Lung (tissue), 12 donors: ENCODE data around the gene ATOX1. TPM values are rescaled to one million over a fixed set of nuclear protein-coding genes. Genes with fewer than 3 reads are reported as not detected.

Source experiments
- ATAC-seq: fragments of 200-7000 bp; cut with Tn5 transposase; one replicate; pipeline ENCODE4 v1.9.1; 2020; ENCODE audit warnings: moderate number of reproducible peaks; ENCODE audit not compliant: insufficient read depth, low FRiP score
- DNase-seq, 3 donors: peaks; one replicate each; pipeline ENCODE4 v3.0.0-alpha.2; 2013 to 2017
- H3K27ac ChIP-seq, 2 donors: one replicate each; pipeline ENCODE4 v1.5.1; 2013; ENCODE audit warnings: mild to moderate bottlenecking in 2 of 2, moderate library complexity in 2 of 2, control low read depth in 1 of 2, inconsistent platforms in 1 of 2, low read depth in 1 of 2, low read length in 1 of 2
- H3K27me3 ChIP-seq, 3 donors: one replicate each; pipeline ENCODE4 v1.5.1; 2013; ENCODE audit warnings: low read length in 2 of 3; ENCODE audit not compliant: control insufficient read depth in 3 of 3, insufficient read depth in 3 of 3
- H3K36me3 ChIP-seq, 4 donors: one replicate each; pipeline ENCODE4 v1.5.1; 2013; ENCODE audit warnings: low read length in 4 of 4, mild to moderate bottlenecking in 1 of 4, moderate library complexity in 1 of 4; ENCODE audit not compliant: control insufficient read depth in 4 of 4, insufficient read depth in 4 of 4
- H3K4me1 ChIP-seq, 5 donors: one replicate each; pipeline ENCODE4 v1.5.1; 2013; ENCODE audit warnings: low read length in 5 of 5, mild to moderate bottlenecking in 2 of 5, moderate library complexity in 1 of 5; ENCODE audit not compliant: control insufficient read depth in 5 of 5, insufficient read depth in 5 of 5
- H3K4me3 ChIP-seq: one replicate; pipeline ENCODE4 v1.5.1; 2013; ENCODE audit warnings: mild to moderate bottlenecking, control low read depth, moderate library complexity
- H3K9ac ChIP-seq, 2 donors: one replicate each; pipeline ENCODE4 v1.5.1; 2013; ENCODE audit warnings: low read length in 2 of 2, control low read depth in 1 of 2; ENCODE audit not compliant: insufficient read depth in 1 of 2
- H3K9me3 ChIP-seq, 4 donors: one replicate each; pipeline ENCODE4 v1.5.1; 2013; ENCODE audit warnings: low read length in 3 of 4, mild to moderate bottlenecking in 1 of 4, moderate library complexity in 1 of 4; ENCODE audit not compliant: control insufficient read depth in 4 of 4, insufficient read depth in 3 of 4
- WGBS, 2 donors: extraction: QIAGEN DNeasy Blood & Tissue Kit; methylation state at CpG; one replicate each; pipeline ENCODE4 v1.1.7; 2013; 5-methylcytosine and 5-hydroxymethylcytosine counted together
- polyA plus RNA-seq, 2 donors: library from polyadenylated mRNA; stranded (reverse); fragments of 200-250 nt; gene quantifications; one replicate each; pipeline ENCODE4 v1.2.1, GENCODE V29; 2013
- total RNA-seq, 2 donors: library from RNA; depleted of rRNA in 1 of 2; stranded (reverse); fragments of >200 nt in 1 of 2; gene quantifications; one replicate each; pipeline ENCODE4 v1.2.1, GENCODE V29; 2014 to 2021
- TF ChIP-seq, protein P1 (sequence below): IDR thresholded peaks from 2 replicates; pipeline ENCODE4 v1.5.1; 2012; ENCODE audit warnings: mild to moderate bottlenecking; ENCODE audit errors: control extremely low read depth, extremely low read depth
- donor health status: control.
- donor health status: control.
- donor health status: Bipolar disorder and iron deficiency.
- donor health status: healthy.
- donor health status: DM: yes; HTN: yes; CAD: no.

Gene ATOX1
- total and polyA plus RNA-seq, 4 donors = 65.1 to 225 (median 121) TPM

DNA sequence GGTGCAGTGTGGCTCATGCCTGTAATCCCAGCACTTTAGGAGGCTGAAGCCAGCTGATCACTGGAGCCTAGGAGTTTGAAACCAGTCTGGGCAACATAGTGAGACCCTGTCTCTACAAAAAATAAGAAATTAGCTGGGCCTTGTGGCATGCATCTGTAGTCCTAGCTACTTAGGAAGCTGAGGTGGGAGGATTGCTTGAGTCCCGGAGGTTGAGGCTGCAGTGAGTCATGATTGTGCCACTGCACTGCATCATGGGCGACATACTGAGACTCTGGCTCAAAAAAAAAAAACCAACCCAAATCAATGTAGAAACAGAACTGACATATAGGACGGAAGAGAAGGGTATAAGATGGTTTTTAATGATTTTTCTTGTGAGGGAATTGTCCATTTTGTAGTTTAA, 41.0 kb upstream of the ATOX1 start:
- Histone ChIP-seq H3K27ac (no peak overlapping the region), H3K4me3 (no peak overlapping the region), H3K9ac (no peak overlapping the region), H3K36me3 (peaks cover 28 to 62% (median 36%) of the 10 kb centered on the region in 4 donors), H3K9me3 (no peaks in the 10 kb centered on the region), H3K27me3 (no peaks in the 10 kb centered on the region), H3K4me1 (peaks cover 0 to 7% (median 0%) of the 10 kb centered on the region in 5 donors)
- DNase-seq = no peak
- TF ChIP-seq, protein P1, sequence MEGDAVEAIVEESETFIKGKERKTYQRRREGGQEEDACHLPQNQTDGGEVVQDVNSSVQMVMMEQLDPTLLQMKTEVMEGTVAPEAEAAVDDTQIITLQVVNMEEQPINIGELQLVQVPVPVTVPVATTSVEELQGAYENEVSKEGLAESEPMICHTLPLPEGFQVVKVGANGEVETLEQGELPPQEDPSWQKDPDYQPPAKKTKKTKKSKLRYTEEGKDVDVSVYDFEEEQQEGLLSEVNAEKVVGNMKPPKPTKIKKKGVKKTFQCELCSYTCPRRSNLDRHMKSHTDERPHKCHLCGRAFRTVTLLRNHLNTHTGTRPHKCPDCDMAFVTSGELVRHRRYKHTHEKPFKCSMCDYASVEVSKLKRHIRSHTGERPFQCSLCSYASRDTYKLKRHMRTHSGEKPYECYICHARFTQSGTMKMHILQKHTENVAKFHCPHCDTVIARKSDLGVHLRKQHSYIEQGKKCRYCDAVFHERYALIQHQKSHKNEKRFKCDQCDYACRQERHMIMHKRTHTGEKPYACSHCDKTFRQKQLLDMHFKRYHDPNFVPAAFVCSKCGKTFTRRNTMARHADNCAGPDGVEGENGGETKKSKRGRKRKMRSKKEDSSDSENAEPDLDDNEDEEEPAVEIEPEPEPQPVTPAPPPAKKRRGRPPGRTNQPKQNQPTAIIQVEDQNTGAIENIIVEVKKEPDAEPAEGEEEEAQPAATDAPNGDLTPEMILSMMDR = no peak
- no peak for ATAC-seq
- 73 to 77% methylated on average over 3 of the region's 3 CpGs for WGBS, 2 donors

DNA sequence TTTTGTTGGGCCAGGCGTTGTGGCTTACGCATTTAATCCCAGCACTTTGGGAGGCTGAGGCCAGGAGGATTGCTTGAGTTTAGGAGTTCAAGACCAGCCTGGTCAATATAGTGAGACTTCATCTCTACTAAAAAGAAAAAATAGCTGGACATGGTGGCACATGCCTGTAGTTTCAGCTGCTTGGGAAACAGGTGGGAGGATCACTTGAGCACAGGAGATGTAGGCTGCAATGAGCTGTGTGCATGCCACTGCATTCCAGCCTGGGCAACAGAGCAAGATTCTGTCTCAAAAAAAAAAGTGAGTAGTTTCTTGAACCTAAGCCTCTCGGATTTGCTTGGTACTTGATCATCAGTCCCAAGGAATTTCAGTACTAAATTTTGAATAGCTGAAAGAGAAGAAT, 40.2 kb upstream of the ATOX1 start:
- H3K9me3 ChIP-seq = no peaks in the 10 kb centered on the region
- peaks cover 28 to 64% (median 34%) of the 10 kb centered on the region in 4 donors for H3K36me3 ChIP-seq
- no peak for DNase-seq
- H3K4me3 ChIP-seq = no peak overlapping the region
- WGBS, 2 donors = 97% methylated on average over 3 of the region's 3 CpGs
- H3K27me3 ChIP-seq = no peaks in the 10 kb centered on the region
- no peak for ATAC-seq
- no peak overlapping the region for H3K27ac ChIP-seq
- H3K4me1 ChIP-seq = peaks cover 0 to 7% (median 0%) of the 10 kb centered on the region in 5 donors
- H3K9ac ChIP-seq = no peak overlapping the region
- TF ChIP-seq, protein P1 = no peak

DNA sequence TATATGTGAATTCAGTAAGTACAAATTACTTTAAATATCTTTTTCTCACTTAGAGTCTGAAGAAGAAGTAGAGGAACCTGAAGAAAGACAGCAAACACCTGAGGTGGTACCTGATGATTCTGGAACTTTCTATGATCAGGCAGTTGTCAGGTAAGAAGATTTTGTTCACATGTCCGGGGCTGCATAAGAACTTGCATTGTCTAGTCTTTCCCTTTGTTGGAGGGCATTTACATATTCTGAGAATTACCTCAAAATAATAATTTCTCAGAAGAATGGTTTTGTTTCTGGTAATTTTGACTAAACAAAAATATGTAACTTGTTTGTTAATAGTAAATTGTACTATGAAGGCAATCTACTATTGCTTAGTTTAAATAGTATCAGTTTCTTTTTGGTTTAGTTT, 37.0 kb upstream of the ATOX1 start:
- H3K36me3 ChIP-seq = peaks cover 32 to 67% (median 38%) of the 10 kb centered on the region in 4 donors
- peaks cover 0 to 5% (median 0%) of the 10 kb centered on the region in 5 donors for H3K4me1 ChIP-seq
- no peaks in the 10 kb centered on the region for H3K9me3 ChIP-seq
- DNase-seq (no peak), ATAC-seq (no peak)
- H3K9ac ChIP-seq = no peak overlapping the region
- no peak overlapping the region for H3K4me3 ChIP-seq
- H3K27ac ChIP-seq = no peak overlapping the region
- WGBS, 2 donors = 92 to 97% methylated on average over 1 of the region's 1 CpG
- TF ChIP-seq, protein P1 = no peak
- H3K27me3 ChIP-seq = no peaks in the 10 kb centered on the region

DNA sequence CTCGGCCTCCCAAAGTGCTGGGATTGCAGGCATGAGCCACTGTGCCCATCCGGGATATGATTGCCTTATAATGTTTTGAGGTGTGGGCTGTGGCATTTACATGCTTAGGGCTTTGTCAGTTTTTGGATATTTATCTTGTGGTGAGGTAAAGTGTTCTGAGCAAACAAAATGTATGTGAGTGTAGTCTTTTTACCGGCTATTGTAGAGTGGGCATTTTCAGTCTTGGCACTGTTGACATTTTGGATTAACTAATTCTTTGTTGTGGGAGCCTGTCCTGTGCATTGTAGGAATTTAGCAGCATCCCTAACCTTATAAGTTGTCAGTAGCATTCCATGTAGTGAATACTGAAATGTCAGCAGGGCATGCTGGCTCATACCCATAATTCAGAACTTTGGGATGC, 34.9 kb upstream of the ATOX1 start:
- Histone ChIP-seq H3K4me3 (no peak overlapping the region), H3K27me3 (no peaks in the 10 kb centered on the region), H3K9me3 (no peaks in the 10 kb centered on the region), H3K4me1 (peaks cover 0 to 3% (median 0%) of the 10 kb centered on the region in 5 donors), H3K36me3 (peaks cover 28 to 60% (median 37%) of the 10 kb centered on the region in 4 donors), H3K27ac (no peak overlapping the region), H3K9ac (no peak overlapping the region)
- WGBS, 2 donors = 80 to 93% methylated on average over 3 of the region's 3 CpGs
- ATAC-seq (no peak), DNase-seq (no peak)
- TF ChIP-seq, protein P1 = no peak
